Lung (tissue), 12 donors: Measurements from ENCODE around the gene OSBPL9. TPM values are rescaled to one million over a fixed set of nuclear protein-coding genes. Genes with fewer than 3 reads are reported as not detected.

Experiments used
- ATAC-seq: fragments of 200-7000 bp; cut with Tn5 transposase; one replicate; pipeline ENCODE4 v1.9.1; 2020; ENCODE audit warnings: moderate number of reproducible peaks; ENCODE audit not compliant: insufficient read depth, low FRiP score
- DNase-seq, 3 donors: peaks; one replicate each; pipeline ENCODE4 v3.0.0-alpha.2; 2013 to 2017
- H3K27ac ChIP-seq, 2 donors: one replicate each; pipeline ENCODE4 v1.5.1; 2013; ENCODE audit warnings: mild to moderate bottlenecking in 2 of 2, moderate library complexity in 2 of 2, control low read depth in 1 of 2, inconsistent platforms in 1 of 2, low read depth in 1 of 2, low read length in 1 of 2
- H3K27me3 ChIP-seq, 3 donors: one replicate each; pipeline ENCODE4 v1.5.1; 2013; ENCODE audit warnings: low read length in 2 of 3; ENCODE audit not compliant: control insufficient read depth in 3 of 3, insufficient read depth in 3 of 3
- H3K36me3 ChIP-seq, 4 donors: one replicate each; pipeline ENCODE4 v1.5.1; 2013; ENCODE audit warnings: low read length in 4 of 4, mild to moderate bottlenecking in 1 of 4, moderate library complexity in 1 of 4; ENCODE audit not compliant: control insufficient read depth in 4 of 4, insufficient read depth in 4 of 4
- H3K4me1 ChIP-seq, 5 donors: one replicate each; pipeline ENCODE4 v1.5.1; 2013; ENCODE audit warnings: low read length in 5 of 5, mild to moderate bottlenecking in 2 of 5, moderate library complexity in 1 of 5; ENCODE audit not compliant: control insufficient read depth in 5 of 5, insufficient read depth in 5 of 5
- H3K4me3 ChIP-seq: one replicate; pipeline ENCODE4 v1.5.1; 2013; ENCODE audit warnings: mild to moderate bottlenecking, control low read depth, moderate library complexity
- H3K9ac ChIP-seq, 2 donors: one replicate each; pipeline ENCODE4 v1.5.1; 2013; ENCODE audit warnings: low read length in 2 of 2, control low read depth in 1 of 2; ENCODE audit not compliant: insufficient read depth in 1 of 2
- H3K9me3 ChIP-seq, 4 donors: one replicate each; pipeline ENCODE4 v1.5.1; 2013; ENCODE audit warnings: low read length in 3 of 4, mild to moderate bottlenecking in 1 of 4, moderate library complexity in 1 of 4; ENCODE audit not compliant: control insufficient read depth in 4 of 4, insufficient read depth in 3 of 4
- WGBS, 2 donors: extraction: QIAGEN DNeasy Blood & Tissue Kit; methylation state at CpG; one replicate each; pipeline ENCODE4 v1.1.7; 2013; 5-methylcytosine and 5-hydroxymethylcytosine counted together
- polyA plus RNA-seq, 2 donors: library from polyadenylated mRNA; stranded (reverse); fragments of 200-250 nt; gene quantifications; one replicate each; pipeline ENCODE4 v1.2.1, GENCODE V29; 2013
- total RNA-seq, 2 donors: library from RNA; depleted of rRNA in 1 of 2; stranded (reverse); fragments of >200 nt in 1 of 2; gene quantifications; one replicate each; pipeline ENCODE4 v1.2.1, GENCODE V29; 2014 to 2021
- TF ChIP-seq, protein P1 (sequence below): IDR thresholded peaks from 2 replicates; pipeline ENCODE4 v1.5.1; 2012; ENCODE audit warnings: mild to moderate bottlenecking; ENCODE audit errors: control extremely low read depth, extremely low read depth
- donor health status: control.
- donor health status: control.
- donor health status: Bipolar disorder and iron deficiency.
- donor health status: healthy.
- donor health status: DM: yes; HTN: yes; CAD: no.

The OSBPL9 gene
- total and polyA plus RNA-seq, 4 donors: 36.8 to 135 (median 72.4) TPM

- WGBS, 2 donors: 88 to 95% methylated on average over 1 of the region's 1 CpG
- peaks cover 42 to 66% (median 54%) of the 10 kb centered on the region in 4 donors for H3K36me3 ChIP-seq
These were observed 172.4 kb downstream of the OSBPL9 start for GRCh38 chr1:51789342-51789741.

DNA sequence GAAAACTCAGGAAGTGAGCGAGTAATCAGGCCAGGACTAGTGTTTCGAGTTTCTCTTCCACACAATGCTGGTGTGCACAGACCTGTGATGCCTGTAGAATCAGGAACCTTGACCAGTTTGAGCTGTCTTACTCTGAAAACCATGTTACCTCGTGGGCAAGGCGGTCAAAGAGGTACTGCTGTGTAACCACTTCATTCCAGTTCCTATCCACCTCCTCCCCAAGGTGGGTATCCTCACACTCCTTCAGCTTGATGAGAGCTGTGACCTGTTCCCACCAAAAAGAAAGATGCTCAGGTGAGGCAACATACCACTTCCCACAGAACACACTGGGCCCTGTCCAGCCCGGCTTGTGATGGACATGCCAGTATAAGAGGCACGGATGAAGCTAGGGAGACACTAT is 173.5 kb downstream of the OSBPL9 start:
- H3K4me1 ChIP-seq: no peaks in the 10 kb centered on the region
- H3K9me3 ChIP-seq: peaks cover 0 to 3% (median 0%) of the 10 kb centered on the region in 4 donors
- H3K27ac ChIP-seq: no peak overlapping the region
- TF ChIP-seq, protein P1, sequence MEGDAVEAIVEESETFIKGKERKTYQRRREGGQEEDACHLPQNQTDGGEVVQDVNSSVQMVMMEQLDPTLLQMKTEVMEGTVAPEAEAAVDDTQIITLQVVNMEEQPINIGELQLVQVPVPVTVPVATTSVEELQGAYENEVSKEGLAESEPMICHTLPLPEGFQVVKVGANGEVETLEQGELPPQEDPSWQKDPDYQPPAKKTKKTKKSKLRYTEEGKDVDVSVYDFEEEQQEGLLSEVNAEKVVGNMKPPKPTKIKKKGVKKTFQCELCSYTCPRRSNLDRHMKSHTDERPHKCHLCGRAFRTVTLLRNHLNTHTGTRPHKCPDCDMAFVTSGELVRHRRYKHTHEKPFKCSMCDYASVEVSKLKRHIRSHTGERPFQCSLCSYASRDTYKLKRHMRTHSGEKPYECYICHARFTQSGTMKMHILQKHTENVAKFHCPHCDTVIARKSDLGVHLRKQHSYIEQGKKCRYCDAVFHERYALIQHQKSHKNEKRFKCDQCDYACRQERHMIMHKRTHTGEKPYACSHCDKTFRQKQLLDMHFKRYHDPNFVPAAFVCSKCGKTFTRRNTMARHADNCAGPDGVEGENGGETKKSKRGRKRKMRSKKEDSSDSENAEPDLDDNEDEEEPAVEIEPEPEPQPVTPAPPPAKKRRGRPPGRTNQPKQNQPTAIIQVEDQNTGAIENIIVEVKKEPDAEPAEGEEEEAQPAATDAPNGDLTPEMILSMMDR: no peak
- DNase-seq: no peak
- no peak for ATAC-seq
- H3K4me3 ChIP-seq: no peak overlapping the region
- H3K9ac ChIP-seq: no peak overlapping the region
- peaks cover 38 to 71% (median 48%) of the 10 kb centered on the region in 4 donors for H3K36me3 ChIP-seq
- WGBS, 2 donors: 94 to 96% methylated on average over 6 of the region's 6 CpGs
- H3K27me3 ChIP-seq: no peaks in the 10 kb centered on the region

More at GRCh38 chr1:51789342-51789741, 172.4 kb downstream of the OSBPL9 start:
- no peak overlapping the region for H3K27ac ChIP-seq
- ATAC-seq (no peak), DNase-seq (no peak)
- no peak overlapping the region for H3K4me3 ChIP-seq
- TF ChIP-seq, protein P1: no peak
- H3K9me3 ChIP-seq: peaks cover 0 to 3% (median 0%) of the 10 kb centered on the region in 4 donors
- no peak overlapping the region for H3K9ac ChIP-seq
- peaks cover 0 to 5% (median 0%) of the 10 kb centered on the region in 5 donors for H3K4me1 ChIP-seq
- H3K27me3 ChIP-seq: no peaks in the 10 kb centered on the region

- Histone ChIP-seq H3K4me1 (no peaks in the 10 kb centered on the region), H3K27me3 (no peaks in the 10 kb centered on the region), H3K27ac (no peak overlapping the region), H3K36me3 (peaks cover 30 to 59% (median 42%) of the 10 kb centered on the region in 4 donors), H3K9ac (no peak overlapping the region), H3K4me3 (no peak overlapping the region), H3K9me3 (peaks cover 0 to 3% (median 0%) of the 10 kb centered on the region in 4 donors)
- TF ChIP-seq, protein P1: no peak
- ATAC-seq (no peak), DNase-seq (no peak)
- WGBS, 2 donors: 95 to 96% methylated on average over 1 of the region's 1 CpG
These were observed 175.0 kb downstream of the OSBPL9 start for GRCh38 chr1:51791888-51792287.

DNA sequence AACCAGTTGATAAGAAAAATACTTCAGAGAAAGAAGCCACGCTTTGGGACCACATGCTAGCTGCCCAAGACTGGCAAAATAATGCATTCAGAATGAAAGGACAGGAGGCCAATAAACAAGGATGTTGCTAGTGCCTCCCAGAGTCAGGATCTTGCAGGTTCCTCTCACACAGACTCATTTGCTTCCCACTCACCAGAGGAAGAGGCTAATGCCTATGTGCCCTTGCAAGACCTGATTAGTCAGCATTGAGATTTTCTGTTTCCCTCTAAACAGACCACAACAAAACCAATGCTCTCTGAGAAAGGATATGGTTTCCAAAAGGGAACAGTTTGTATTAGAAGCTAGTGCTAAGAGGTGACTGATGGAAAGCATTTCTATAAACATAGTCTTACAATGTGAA is 176.0 kb downstream of the OSBPL9 start:
- Histone ChIP-seq H3K9ac (no peak overlapping the region), H3K4me1 (no peaks in the 10 kb centered on the region), H3K4me3 (no peak overlapping the region), H3K27ac (no peak overlapping the region), H3K27me3 (no peaks in the 10 kb centered on the region), H3K9me3 (peaks cover 0 to 3% (median 0%) of the 10 kb centered on the region in 4 donors), H3K36me3 (peaks cover 36 to 56% (median 42%) of the 10 kb centered on the region in 4 donors)
- ATAC-seq (no peak), DNase-seq (peak in 1 of 3 donors; percentile 12)
- WGBS, 2 donors: 91 to 94% methylated on average over 1 of the region's 1 CpG
- TF ChIP-seq, protein P1: no peak
